ENCODE measurements around the gene CLCN3. TPM values are rescaled to one million over a fixed set of nuclear protein-coding genes. Genes with fewer than 3 reads are reported as not detected.

The CLCN3 gene
- total and polyA plus RNA-seq, 9 of the 15 experiments (the other 6 are each of a cell fraction or from before 2014, with no cell fraction given) = 12.7 to 60.6 (median 38.5) TPM

GRCh38 chr4:169626331-169627282 is 6.2 kb downstream of the CLCN3 start (continued):
- TF ChIP-seq AFF4 (CRISPR knock-in tag; IDR thresholded peaks at IDR 0.05) (no peak), ATF1 (CRISPR knock-in tag; IDR thresholded peaks at IDR 0.05) (no peak), ATF1 (tag; IDR thresholded peaks at IDR 0.05) (0 out of 2 replicates have a peak, but pooled peaks have one; percentile 16), LEF1 (IDR thresholded peaks at IDR 0.05) (peak; percentile 87), NR2C1 (IDR thresholded peaks at IDR 0.05) (no peak; the same call in 1 of the 2 replicates), NR2C1 (tag; IDR thresholded peaks at IDR 0.05) (0 out of 2 replicates have a peak, but pooled peaks have one; percentile 10), ZSCAN32 (CRISPR knock-in tag; IDR thresholded peaks at IDR 0.05) (no peak), KLF1 (tag; IDR thresholded peaks at IDR 0.05) (no peak), GATAD2B (IDR thresholded peaks at IDR 0.05; ENCODE audit: borderline replicate concordance) (peak; percentile 60), BRF2 (IDR thresholded peaks at IDR 0.05; ENCODE audit: borderline replicate concordance, insufficient read depth, insufficient read length) (no peak), GABPA (tag; conservative IDR thresholded peaks at IDR 0.05; ENCODE audit: low read depth) (no peak), CBFA2T2 (conservative IDR thresholded peaks at IDR 0.05) (peak; percentile 98), CBFA2T3 (IDR thresholded peaks at IDR 0.05) (peak; percentile 98), NR2C2 (CRISPR knock-in tag; IDR thresholded peaks at IDR 0.05) (no peak), NR2C2 (tag; IDR thresholded peaks at IDR 0.05) (peak; percentile 26; the same call in 1 of the 2 replicates), SMARCC2 (IDR thresholded peaks at IDR 0.05; ENCODE audit: low read depth) (peak; percentile 78; the same call in 1 of the 2 replicates), RUNX1 (IDR thresholded peaks at IDR 0.05; ENCODE audit: low read depth) (no peak), TFE3 (CRISPR knock-in tag; IDR thresholded peaks at IDR 0.05) (peak; percentile 93), NCOA1 (IDR thresholded peaks at IDR 0.05; ENCODE audit: low read depth) (peak; percentile 79), ZBTB5 (IDR thresholded peaks at IDR 0.05) (no peak)

Measured in K562 (cell line).